ENCODE data around the gene MECP2. TPM values are rescaled to one million over a fixed set of nuclear protein-coding genes. Genes with fewer than 3 reads are reported as not detected.

Gene MECP2
- total and polyA plus RNA-seq, 8 donors = 10.7 to 47.9 (median 18.4) TPM

- Histone ChIP-seq H3K27me3 (no peaks in the 10 kb centered on the region), H3K4me3 (no peak overlapping the region), H3K9me3 (no peaks in the 10 kb centered on the region), H3K4me1 (peaks cover 0 to 58% (median 14%) of the 10 kb centered on the region in 4 donors), H3K27ac (no peak overlapping the region), H3K36me3 (no peaks in the 10 kb centered on the region)
- intact Hi-C loops (cut with DNase I; ENCODE audit: low total_unique reads) = no loop called here
- TF ChIP-seq POLR2A (IDR thresholded peaks at IDR 0.05) = no peak
- TF ChIP-seq POLR2AphosphoS5 (IDR thresholded peaks at IDR 0.05) = no peak
- no peak for TF ChIP-seq CTCF (IDR thresholded peaks at IDR 0.05)
- TF ChIP-seq EP300 (IDR thresholded peaks at IDR 0.05) = no peak
- 40 to 58% (median 49%) methylated on average over 1 of the region's 1 CpG; no CpG with 5 or more reads in 1 of the 5 donors for WGBS, 5 donors
- no peak for DNase-seq
Observed at GRCh38 chrX:154072192-154072591, 25.3 kb downstream of the MECP2 start.

DNA sequence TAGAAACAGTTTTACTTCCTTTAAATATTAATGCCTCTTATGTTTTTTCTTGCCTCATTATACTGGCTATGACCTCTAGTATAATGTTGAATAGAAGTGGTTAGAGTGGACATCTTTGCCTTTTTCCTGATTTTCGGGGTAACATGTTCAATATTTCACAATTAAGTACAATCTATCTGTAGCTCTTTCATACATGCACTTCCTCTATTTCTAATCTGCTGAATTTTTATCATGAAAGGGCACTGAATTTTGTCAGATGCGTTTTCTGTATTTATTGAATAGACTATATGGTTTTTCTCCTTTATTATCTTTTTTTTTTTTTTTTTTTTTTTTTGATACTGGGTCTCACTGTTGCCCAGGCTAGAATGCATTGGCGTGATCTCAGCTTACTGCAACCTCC, 29.0 kb downstream of the MECP2 start:
- TF ChIP-seq CTCF (IDR thresholded peaks at IDR 0.05) (no peak), POLR2A (IDR thresholded peaks at IDR 0.05) (no peak), EP300 (IDR thresholded peaks at IDR 0.05) (no peak), POLR2AphosphoS5 (IDR thresholded peaks at IDR 0.05) (no peak)
- Histone ChIP-seq H3K9me3 (no peaks in the 10 kb centered on the region), H3K27ac (no peak overlapping the region), H3K4me1 (peaks cover 0 to 54% (median 18%) of the 10 kb centered on the region in 4 donors), H3K4me3 (no peak overlapping the region), H3K27me3 (no peaks in the 10 kb centered on the region), H3K36me3 (no peaks in the 10 kb centered on the region)
- intact Hi-C loops (cut with DNase I; ENCODE audit: low total_unique reads) = no loop called here
- 67 to 91% (median 76%) methylated on average over 2 to 3 of the region's 3 CpGs for WGBS, 5 donors
- no peak for DNase-seq

GRCh38 chrX:154064637-154065435, 32.7 kb downstream of the MECP2 start:
- Histone ChIP-seq H3K9me3 (no peaks in the 10 kb centered on the region), H3K27ac (no peak overlapping the region), H3K27me3 (no peaks in the 10 kb centered on the region), H3K4me1 (peaks cover 14 to 75% (median 36%) of the 10 kb centered on the region in 4 donors), H3K36me3 (no peaks in the 10 kb centered on the region), H3K4me3 (no peak overlapping the region)
- DNase-seq = no peak
- no peak for TF ChIP-seq POLR2A (IDR thresholded peaks at IDR 0.05)
- WGBS, 5 donors = 65 to 85% (median 73%) methylated on average over 7 to 9 of the region's 9 CpGs
- intact Hi-C loops (cut with DNase I; ENCODE audit: low total_unique reads) = no loop called here

GRCh38 chrX:154063234-154063633, 34.3 kb downstream of the MECP2 start:
- Histone ChIP-seq H3K36me3 (peaks cover 0 to under 1% (median 0%) of the 10 kb centered on the region in 4 donors), H3K27ac (no peak overlapping the region), H3K27me3 (peaks cover 0 to 3% (median 0%) of the 10 kb centered on the region in 3 donors), H3K4me3 (no peak overlapping the region), H3K9me3 (no peaks in the 10 kb centered on the region), H3K4me1 (peaks cover 16 to 82% (median 50%) of the 10 kb centered on the region in 4 donors)
- TF ChIP-seq POLR2A (IDR thresholded peaks at IDR 0.05) (no peak), EP300 (IDR thresholded peaks at IDR 0.05) (no peak), POLR2AphosphoS5 (IDR thresholded peaks at IDR 0.05) (no peak), CTCF (IDR thresholded peaks at IDR 0.05) (no peak)
- no peak for DNase-seq
- intact Hi-C loops (cut with DNase I; ENCODE audit: low total_unique reads) = no loop called here
- whole genome bisulfite sequencing, 5 donors = 64 to 81% (median 68%) methylated on average over 4 of the region's 4 CpGs

DNA sequence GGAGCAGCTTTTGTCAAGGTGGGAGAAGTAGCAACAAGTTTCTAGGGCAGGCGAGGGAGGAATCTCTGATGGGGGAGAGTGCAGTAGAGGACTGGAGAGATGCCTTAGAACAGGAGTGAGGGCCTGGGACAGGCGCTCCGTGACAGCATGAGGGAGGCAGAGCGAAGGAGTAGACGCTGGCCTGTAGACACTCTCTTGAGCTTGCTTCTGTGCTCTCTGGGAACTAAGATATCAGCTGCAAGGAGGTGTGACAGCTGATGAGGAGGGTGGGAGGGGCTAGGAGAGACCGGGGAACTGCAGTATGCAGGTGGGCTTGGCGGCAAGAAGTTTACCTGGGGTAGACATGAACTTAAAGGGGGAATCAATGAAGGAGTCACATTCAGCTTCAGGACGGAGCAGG, 35.7 kb downstream of the MECP2 start:
- Histone ChIP-seq H3K4me1 (peaks cover 16 to 87% (median 59%) of the 10 kb centered on the region in 4 donors), H3K27me3 (peaks cover 0 to 3% (median 0%) of the 10 kb centered on the region in 3 donors), H3K27ac (no peak overlapping the region), H3K4me3 (no peak overlapping the region), H3K9me3 (no peaks in the 10 kb centered on the region), H3K36me3 (peaks cover 0 to 7% (median 0%) of the 10 kb centered on the region in 4 donors)
- no peak for DNase-seq
- WGBS, 5 donors = 64 to 76% (median 70%) methylated on average over 6 to 8 of the region's 8 CpGs
- intact Hi-C loops (cut with DNase I; ENCODE audit: low total_unique reads) = no loop called here
- no peak for TF ChIP-seq POLR2A (IDR thresholded peaks at IDR 0.05)
- no peak for TF ChIP-seq EP300 (IDR thresholded peaks at IDR 0.05)
- TF ChIP-seq POLR2AphosphoS5 (IDR thresholded peaks at IDR 0.05) = no peak
- TF ChIP-seq CTCF (IDR thresholded peaks at IDR 0.05) = no peak
